GM19438 (cell line): ENCODE data around the gene BCOR.

Source experiments
- ATAC-seq: cut with Tn5 transposase; IDR thresholded peaks from one replicate; pipeline ENCODE4 v1.9.1; 2021; ENCODE audit warnings: low read depth; ENCODE audit not compliant: unreplicated experiment

BCOR gene

DNA sequence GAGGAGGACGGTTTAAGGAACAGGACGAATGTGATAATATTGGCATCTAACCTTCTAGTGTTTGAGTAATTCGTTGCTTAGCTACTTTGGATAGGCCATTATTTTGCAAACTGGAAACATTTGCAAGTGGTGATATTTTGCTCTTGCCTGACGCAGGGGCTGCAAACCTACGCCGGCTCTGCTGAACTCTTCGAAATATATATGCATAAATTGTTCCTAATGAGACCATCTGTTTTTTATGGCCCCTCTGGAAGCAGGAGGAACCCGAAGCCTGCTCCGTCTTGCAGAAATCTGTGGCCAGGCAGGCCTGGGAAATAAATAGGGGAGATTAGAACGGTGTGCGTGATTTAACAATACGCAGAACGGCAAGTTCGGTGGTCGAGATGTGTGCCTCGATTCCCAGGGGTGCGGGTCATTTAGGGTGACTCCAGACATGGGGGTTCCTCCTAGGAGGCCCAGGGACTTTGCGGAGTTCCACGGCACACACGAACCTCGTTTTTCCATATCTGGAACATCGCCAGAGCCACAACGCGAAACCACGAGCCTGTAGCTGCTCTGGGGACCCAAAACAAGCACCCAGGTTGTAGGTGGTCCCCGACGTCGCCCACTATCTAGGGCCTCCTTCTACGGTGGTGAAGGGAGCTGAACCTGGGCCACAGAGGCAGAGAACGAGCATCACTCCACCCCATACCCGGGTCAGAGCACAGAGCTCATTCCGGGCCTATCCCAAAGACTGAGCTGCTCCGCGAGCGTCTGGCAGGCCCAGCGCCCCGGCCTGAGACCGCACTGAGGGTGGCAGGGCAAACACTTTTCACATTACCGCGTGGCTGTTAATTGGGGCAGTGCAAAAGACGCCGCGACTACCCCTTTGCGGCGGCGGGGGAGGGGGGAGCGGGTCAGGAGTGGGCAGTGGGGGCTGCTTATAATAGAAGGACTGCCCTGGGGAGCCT is 89.7 kb downstream of the BCOR start:
- ATAC-seq = no peak

GRCh38 chrX:40007131-40007755 is 90.5 kb downstream of the BCOR start:
- no peak for ATAC-seq

- peak; percentile 52 for ATAC-seq
Observed at GRCh38 chrX:40006106-40007017, 91.4 kb downstream of the BCOR start.

DNA sequence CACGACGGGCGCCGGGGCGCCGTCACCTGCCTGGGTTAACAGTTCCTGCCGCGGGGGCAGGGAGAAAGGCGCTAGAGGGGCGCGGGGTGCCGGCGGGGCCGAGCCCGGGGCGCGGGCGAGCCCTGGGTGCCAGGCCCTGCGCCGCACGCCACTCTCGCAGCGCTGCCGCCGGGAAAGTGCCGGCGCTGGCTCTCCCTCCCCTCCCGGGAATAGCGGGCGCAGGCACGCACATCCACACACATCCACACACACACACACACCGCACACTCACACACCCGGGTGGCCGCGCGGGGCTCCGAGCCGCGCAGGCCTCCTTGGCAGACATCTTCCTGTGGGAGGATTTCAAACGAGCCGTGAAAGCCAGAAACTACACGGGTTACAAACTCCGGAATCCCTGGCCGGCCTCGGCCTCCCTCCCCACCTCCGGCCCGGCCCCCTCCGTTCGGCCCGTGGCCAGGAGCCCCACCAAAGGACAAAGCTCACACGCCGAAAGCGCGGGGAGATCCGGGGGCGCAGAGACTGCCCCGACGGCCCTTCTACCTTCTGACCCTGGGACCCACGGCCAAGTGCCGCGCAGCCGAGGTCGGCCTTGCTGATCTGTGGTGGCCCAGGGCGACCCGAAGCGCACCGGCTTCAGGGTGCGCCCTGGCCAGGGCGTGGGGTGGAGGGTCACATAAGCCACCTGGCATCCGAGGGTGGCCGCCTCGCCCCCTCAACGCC is 92.3 kb downstream of the BCOR start:
- ATAC-seq = no peak

DNA sequence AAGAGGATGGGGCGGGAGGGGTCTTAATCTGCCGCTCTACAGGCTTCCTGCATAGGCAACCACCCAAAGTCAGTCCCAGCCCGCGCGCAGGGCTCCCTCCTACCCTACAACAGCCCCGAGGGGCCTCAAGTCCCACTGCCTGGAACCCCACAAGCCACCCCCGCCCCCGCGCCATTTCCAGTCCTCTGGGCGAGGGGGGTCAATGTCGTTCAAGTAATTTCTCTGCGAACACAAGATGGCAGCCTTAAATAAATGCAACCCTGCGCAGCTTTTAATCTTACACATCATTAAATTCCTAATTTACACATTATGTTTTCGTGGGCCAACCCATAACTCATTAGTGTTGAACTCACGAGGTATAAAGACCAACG is 92.9 kb downstream of the BCOR start:
- no peak for ATAC-seq

GRCh38 chrX:40004246-40004535 is 93.6 kb downstream of the BCOR start:
- no peak for ATAC-seq

DNA sequence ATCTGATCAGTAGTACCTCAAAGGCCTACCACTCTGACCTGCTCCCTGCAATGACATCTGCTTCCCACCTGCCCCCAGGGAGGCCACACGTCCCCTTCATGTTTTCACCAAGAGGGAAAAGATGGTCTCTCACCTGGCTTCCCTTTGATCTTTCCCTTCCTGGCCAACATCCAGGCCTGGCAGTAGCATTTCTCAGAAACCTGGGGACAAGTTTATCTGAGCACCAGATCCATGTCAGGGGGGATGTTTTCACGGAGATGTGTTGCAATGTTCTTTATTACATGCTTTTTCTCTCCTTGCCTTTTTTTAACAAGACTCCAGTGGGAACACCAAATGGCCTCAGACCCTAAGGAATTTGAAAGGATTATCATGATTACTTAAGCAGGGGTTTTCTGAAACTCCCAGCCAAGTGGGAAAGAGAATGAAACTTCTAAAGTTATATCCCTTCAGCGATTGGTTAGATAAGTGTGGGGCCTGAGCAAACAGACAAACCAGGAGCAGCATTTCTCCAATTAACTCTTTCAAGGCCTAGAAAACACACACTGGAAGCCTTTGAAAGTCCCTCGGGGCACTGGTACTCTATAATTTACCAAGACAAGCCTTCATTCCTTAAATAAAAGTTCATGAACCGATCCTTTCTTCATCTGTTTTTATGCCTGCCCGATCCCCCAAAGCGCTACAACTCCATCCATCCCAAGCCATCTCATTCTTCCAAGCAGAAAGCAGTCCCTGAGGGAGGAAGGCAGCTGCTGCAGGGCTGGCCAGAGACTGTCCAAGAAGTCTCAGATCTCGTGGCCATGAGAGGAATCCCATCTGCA is 94.1 kb downstream of the BCOR start:
- no peak for ATAC-seq

DNA sequence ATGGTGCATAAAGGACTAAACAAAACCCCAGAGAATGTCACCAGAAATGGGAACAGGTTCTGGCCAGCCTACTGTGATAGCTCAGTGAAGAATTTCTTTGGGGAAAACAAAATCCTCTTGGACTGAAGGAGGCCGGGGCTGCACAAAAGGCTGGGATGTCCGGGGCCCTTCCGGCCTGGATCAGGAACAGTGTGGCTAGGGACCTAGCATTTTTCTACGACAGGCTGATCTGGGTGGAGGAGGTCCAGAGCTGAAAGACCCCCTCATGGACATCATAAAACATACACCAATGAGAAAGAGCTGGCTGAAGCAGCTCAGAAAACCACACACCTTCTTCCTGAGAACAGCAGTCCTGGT is 94.7 kb downstream of the BCOR start:
- ATAC-seq = no peak
